ENCODE measurements around the gene TESK2.
"Not testable (repeated sequence)": the region's sequence is repeated elsewhere in the genome, so short reads cannot be mapped to it uniquely, and the experiment has no call there.

TESK2 gene

GRCh38 chr1:45516465-45516864 lies 25.5 kb upstream of the TESK2 start:
- CTCF ChIA-PET: interaction anchor here (1.2 to 6.4 kb wide), 4 partner anchors 14 to 52 kb away, joined by 3 to 64 read pairs (median 6); no protein-coding TSS in a partner anchor
- DNase-seq (ENCODE audit: extremely low spot score): no peak
- TF ChIP-seq CTCF (IDR thresholded peaks at IDR 0.05; ENCODE audit: control extremely low read depth, extremely low read depth, low read depth, missing control alignments): no peak
- POLR2A ChIA-PET: interaction anchor here (0.7 kb wide), 2 partner anchors 16 to 1013 kb away, joined by 3 to 6 read pairs; no protein-coding TSS in a partner anchor

- ChIA-PET POLR2A (interaction anchor here (0.7 kb wide), 1 partner anchor 16 kb away, joined by 3 read pairs; no protein-coding TSS in a partner anchor), CTCF (interaction anchor here (1.2 to 6.4 kb wide), 4 partner anchors 13 to 53 kb away, joined by 3 to 64 read pairs (median 6); no protein-coding TSS in a partner anchor)
- TF ChIP-seq CTCF (IDR thresholded peaks at IDR 0.05; ENCODE audit: control extremely low read depth, extremely low read depth, low read depth, missing control alignments): no peak
- DNase-seq (ENCODE audit: extremely low spot score): no peak
Measured at GRCh38 chr1:45516036-45516435, 25.1 kb upstream of the TESK2 start.

DNA sequence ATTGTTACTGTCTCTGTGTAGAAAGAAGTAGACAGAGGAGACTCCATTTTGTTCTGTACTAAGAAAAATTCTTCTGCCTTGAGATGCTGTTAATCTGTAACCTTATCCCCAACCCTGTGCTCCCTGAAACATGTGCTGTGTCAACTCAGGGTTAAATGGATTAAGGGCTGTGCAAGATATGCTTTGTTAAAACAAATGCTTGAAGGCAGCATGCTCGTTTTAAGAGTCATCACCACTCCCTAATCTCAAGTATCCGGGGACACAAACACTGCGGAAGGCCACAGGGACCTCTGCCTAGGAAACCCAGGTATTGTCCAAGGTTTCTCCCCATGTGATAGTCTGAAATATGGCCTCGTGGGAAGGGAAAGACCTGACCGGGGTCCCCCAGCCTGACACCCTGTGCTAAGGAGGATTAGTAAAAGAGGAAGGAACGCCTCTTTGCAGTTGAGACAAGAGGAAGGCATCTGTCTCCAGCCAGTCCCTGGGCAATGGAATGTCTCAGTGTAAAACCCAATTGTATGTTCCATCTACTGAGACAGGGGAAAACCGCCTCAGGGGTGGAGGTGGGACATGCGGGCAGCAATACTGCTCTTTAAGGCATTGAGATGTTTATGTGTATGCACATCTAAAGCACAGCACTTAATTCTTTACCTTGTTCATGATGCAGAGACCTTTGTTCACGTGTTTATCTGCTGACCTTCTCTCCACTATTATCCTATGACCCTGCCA lies 22.7 kb upstream of the TESK2 start:
- DNase-seq (ENCODE audit: extremely low spot score): not testable (repeated sequence)
- ChIA-PET POLR2A (interaction anchor here (1.7 kb wide), 1 partner anchor 55 kb away, joined by 8 read pairs; no protein-coding TSS in a partner anchor), CTCF (interaction anchor here (1.2 to 8.3 kb wide), 15 partner anchors 8 to 155 kb away, joined by 3 to 121 read pairs (median 8); partner anchors contain the start of genes CCDC163, MMACHC, NASP and PRDX1)

DNA sequence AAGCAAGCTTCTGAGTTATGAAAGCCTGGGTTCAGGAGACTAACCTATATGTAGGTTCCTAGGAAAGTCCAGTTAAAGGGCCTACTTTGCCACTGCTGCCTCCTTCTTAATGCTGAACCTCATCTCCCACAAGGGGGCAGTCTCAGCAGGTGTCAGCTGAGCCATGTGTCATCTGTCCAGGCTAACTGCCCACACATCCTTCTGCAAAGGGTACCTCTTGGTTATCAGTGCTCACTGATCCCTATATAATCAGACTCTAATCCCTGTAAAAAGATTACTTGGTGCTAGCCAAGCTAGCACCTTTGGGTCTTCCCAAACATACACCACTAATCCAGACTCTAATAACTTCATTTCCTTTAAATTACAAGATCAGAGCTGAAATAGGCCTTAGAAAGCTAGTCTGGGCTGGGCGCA lies 21.7 kb upstream of the TESK2 start:
- ChIA-PET CTCF (interaction anchor here (0.7 to 8.3 kb wide), 31 partner anchors 8 to 186 kb away, joined by 3 to 121 read pairs (median 5); partner anchors contain the start of genes AKR1A1, CCDC163, GPBP1L1 and HPDL), POLR2A (interaction anchor here (0.6 to 3.4 kb wide), 6 partner anchors 9 to 790 kb away, joined by 3 to 35 read pairs (median 5); partner anchors contain the start of genes NASP and PRDX1)
- peak; percentile 64 for DNase-seq (ENCODE audit: extremely low spot score)
- peak; percentile 71 for TF ChIP-seq CTCF (IDR thresholded peaks at IDR 0.05; ENCODE audit: control extremely low read depth, extremely low read depth, low read depth, missing control alignments)

DNA sequence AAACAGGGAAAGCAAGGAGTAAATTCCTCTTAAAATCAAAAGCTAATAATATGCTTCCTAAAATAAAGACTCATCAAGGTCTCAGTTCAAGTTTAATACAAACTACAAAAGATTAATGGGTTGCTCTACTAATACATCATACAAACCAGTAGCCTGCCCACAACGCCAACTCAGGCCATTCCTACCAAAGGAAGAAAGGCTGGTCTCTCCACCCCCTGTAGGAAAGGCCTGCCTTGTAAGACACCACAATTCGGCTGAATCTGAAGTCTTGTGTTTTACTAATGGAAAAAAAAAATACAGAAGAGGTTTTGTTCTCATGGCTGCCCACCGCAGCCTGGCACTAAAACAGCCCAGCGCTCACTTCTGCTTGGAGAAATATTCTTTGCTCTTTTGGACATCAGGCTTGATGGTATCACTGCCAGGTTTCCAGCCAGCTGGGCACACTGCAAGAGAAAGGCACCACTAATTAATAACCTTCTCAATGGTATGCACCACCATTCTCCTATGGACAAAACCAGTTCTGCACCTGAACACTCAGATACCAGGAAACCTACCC lies 20.1 kb upstream of the TESK2 start:
- POLR2A ChIA-PET: interaction anchor here (1.4 to 3.4 kb wide), 2 partner anchors 10 to 11 kb away, joined by 5 to 35 read pairs; partner anchors contain the start of genes CCDC163, MMACHC and PRDX1
- no peak for TF ChIP-seq CTCF (IDR thresholded peaks at IDR 0.05; ENCODE audit: control extremely low read depth, extremely low read depth, low read depth, missing control alignments)
- no peak for DNase-seq (ENCODE audit: extremely low spot score)
- CTCF ChIA-PET: interaction anchor here (1.0 to 8.3 kb wide), 12 partner anchors 8 to 160 kb away, joined by 3 to 121 read pairs (median 6); partner anchors contain the start of genes AKR1A1, CCDC163, CCDC17 and MMACHC

DNA sequence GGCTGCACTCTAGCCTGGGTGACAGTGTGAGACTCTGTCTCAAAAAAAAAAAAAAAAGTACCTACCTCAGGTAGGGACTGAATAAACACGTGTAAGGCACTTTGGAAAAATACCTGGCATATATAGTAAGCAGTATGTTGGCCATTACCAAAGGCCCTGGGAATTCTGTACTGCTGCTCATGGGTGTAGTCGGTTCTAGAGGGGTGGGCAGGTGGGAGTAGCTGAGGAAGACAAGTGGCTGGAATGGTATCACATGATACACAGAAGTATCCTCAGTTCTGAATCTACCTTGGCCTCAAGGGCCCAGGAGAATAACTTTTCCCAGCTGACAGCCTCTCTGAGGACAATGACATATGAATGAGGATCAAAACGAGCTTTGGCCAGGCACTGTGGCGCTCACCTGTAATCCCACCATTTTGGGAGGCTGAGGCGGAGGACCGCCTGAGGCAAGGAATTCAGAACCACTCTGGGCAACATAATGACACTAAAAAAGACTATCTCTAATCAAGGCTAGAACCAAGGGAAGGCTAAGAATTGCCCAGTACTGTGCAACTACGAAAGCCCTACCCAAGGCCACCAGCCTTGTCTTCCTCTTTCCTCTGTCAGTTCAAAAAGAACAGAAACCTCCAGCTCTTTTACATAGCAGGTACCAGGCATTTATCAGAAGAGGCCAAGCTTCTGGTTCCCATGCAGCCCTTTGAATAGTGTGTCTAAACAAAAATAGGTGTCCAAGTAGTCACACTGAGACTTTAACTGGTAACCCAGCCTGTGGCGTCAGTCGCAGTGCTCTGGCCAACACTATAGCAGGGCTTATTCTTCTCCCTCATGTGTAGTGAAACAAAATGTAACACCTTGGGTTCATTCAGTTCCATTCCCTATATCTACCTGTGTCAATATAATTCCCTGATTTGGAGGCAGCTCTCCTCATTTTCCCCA lies 19.3 kb upstream of the TESK2 start:
- TF ChIP-seq CTCF (IDR thresholded peaks at IDR 0.05; ENCODE audit: control extremely low read depth, extremely low read depth, low read depth, missing control alignments): no peak
- POLR2A ChIA-PET: interaction anchor here (1.4 to 3.4 kb wide), 2 partner anchors 10 to 11 kb away, joined by 5 to 35 read pairs; partner anchors contain the start of genes CCDC163, MMACHC and PRDX1
- CTCF ChIA-PET: interaction anchor here (1.0 to 8.3 kb wide), 6 partner anchors 9 to 58 kb away, joined by 3 to 121 read pairs (median 16); partner anchors contain the start of genes CCDC163, MMACHC and PRDX1
- no peak for DNase-seq (ENCODE audit: extremely low spot score)
